AG10803 (cell line): Measurements from ENCODE around the gene FBXO24.

Experiments used
- DNase-seq: peaks from one replicate; pipeline ENCODE4 v3.0.0; 2010; ENCODE audit warnings: low read depth
- H3K4me3 ChIP-seq: 2 replicates; pipeline ENCODE4 v1.5.1; 2011; ENCODE audit warnings: mild to moderate bottlenecking, low read length, control low read depth
- TF ChIP-seq, protein P1 (sequence below): conservative IDR thresholded peaks from 2 replicates; pipeline ENCODE4 v1.5.1; 2011; ENCODE audit warnings: mild to moderate bottlenecking, low read length, control low read depth, inconsistent platforms

FBXO24 gene

DNA sequence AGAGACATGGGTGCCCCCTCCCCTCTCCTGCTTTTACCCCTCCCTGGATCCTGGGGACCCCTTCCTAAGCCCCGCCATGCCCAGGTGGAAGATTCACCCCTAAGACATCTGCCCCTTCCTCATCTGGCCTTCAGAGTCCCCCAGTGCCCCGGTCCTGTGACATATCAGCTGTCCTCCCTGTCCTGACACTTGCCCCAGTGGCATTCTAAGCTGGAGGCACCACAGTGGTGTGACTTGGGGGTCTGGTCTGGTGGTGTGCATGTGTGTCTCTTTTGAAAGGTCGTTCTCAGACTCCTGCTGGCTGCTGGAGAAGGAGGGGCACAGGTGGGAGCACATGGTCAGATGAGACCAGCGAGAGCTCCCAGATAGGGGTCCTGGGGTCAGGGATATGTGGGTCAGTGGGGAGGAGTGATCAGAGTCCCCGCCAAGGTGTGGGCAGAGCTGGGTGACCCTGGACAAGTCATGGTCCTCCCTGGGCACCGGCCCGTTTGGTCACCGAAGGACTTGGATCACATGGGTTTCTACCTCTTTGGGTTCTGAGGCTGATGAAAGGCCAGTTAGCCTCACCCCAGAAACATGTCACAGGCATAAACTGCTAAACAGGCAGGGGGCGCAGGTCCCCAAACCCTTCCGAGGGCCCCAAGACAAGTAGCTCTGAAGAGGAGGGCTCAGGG lies 55.9 kb downstream of the FBXO24 start:
- TF ChIP-seq, protein P1, sequence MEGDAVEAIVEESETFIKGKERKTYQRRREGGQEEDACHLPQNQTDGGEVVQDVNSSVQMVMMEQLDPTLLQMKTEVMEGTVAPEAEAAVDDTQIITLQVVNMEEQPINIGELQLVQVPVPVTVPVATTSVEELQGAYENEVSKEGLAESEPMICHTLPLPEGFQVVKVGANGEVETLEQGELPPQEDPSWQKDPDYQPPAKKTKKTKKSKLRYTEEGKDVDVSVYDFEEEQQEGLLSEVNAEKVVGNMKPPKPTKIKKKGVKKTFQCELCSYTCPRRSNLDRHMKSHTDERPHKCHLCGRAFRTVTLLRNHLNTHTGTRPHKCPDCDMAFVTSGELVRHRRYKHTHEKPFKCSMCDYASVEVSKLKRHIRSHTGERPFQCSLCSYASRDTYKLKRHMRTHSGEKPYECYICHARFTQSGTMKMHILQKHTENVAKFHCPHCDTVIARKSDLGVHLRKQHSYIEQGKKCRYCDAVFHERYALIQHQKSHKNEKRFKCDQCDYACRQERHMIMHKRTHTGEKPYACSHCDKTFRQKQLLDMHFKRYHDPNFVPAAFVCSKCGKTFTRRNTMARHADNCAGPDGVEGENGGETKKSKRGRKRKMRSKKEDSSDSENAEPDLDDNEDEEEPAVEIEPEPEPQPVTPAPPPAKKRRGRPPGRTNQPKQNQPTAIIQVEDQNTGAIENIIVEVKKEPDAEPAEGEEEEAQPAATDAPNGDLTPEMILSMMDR: no peak
- H3K4me3 ChIP-seq: no peak overlapping the region
- DNase-seq: no peak

DNA sequence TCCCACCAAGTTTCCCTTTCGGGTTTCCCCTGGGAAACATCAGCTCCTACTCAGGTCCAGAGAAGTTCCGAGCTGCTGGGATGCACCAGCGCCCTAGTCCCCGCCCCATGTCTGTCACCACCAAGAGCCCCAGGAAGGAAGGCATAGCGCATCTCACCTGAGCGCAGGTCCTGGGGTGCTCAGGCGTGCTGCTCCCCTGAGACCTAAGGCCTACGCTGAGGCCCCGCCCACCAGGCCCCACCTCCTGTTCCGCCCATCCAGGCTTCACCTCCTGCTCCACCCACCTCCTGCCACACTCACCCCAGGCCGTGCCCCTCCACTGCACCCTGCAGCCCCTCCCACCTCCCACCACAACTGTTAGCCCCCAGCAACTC lies 56.4 kb downstream of the FBXO24 start:
- H3K4me3 ChIP-seq: no peak overlapping the region
- TF ChIP-seq, protein P1: no peak
- DNase-seq: no peak

DNA sequence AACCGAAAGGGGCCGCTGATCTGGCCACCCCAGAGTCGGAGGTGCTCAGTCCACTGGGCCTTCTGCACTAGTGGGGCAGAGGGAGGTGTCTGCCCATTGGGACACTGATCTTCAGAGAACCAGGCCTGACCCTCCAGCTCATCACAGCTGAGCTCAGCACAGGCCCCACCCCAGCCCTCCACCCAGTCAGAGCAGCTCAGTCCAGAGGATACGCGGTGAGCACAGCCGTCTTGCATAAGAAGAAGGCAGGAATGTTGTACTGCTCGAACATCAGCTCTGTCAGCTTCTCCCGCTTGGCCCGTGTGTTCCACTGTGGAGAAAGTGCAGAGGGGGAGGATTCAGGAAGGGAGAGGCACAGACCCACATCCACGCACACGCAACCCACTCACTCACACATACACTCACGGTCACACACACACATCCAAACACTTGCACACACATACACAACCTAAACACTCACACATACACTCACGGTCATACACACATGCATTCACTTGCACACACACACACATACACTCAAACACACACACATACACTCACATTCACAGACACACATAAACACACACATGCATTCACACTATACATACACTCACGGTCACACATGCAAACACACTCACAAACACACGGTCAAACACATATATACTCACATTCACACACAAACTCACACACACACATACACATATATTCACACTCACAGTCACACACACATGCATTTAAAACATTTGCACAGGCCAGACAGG lies 63.9 kb downstream of the FBXO24 start:
- no peak overlapping the region for H3K4me3 ChIP-seq
- DNase-seq: no peak
- TF ChIP-seq, protein P1: no peak
